GM19035 (cell line): ENCODE measurements around the gene NIN.
"Not testable (repeated sequence)": the region's sequence is repeated elsewhere in the genome, so short reads cannot be mapped to it uniquely, and the experiment has no call there.

Experiments
- ATAC-seq: cut with Tn5 transposase; IDR thresholded peaks from one replicate; pipeline ENCODE4 v1.9.1; 2021; ENCODE audit not compliant: unreplicated experiment

The NIN gene

DNA sequence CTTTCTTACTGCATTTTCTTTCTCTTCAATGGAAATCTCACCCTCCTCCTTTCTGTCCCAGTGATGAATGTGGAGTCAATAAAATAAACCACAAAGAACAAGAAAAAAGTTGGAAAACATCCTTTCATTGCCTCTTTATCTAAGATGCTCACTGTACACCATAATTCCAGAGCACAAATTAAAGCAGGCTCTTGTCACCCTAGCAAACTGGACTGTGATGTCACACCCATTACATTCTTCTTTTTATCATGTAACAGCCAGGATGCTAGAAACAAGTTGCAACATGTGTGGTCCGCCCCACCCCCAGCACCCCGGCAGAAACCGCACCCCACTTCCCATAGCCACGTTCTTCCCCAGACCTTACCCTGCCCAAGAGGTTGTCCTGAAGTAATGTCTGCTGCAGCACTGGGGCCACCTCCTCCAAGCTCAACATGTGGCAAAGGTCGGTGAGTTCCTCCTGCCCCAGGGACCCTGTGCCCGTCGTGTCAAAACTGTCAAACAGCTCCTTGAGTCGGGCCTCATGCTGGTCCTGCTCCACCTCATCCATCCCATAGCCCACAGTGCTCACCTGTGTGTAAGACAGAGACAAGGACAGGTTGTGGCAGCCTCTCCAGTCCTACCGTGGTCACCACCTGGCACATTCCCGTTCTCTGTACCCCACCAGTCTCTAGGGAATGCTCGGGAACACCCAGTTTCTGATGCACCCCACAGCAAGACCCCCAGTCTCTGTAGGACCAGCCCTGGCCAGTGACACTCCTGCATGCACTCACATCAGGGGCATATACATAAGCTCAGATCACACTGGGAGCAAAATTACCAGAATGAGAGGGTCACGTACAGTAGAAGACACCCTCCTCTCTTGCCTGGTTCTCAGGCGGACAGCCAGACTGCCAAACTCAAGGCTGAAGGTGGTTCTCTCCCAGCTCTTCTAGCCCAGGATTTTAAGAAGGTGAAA is 9.2 kb downstream of the NIN start:
- ATAC-seq = no peak

DNA sequence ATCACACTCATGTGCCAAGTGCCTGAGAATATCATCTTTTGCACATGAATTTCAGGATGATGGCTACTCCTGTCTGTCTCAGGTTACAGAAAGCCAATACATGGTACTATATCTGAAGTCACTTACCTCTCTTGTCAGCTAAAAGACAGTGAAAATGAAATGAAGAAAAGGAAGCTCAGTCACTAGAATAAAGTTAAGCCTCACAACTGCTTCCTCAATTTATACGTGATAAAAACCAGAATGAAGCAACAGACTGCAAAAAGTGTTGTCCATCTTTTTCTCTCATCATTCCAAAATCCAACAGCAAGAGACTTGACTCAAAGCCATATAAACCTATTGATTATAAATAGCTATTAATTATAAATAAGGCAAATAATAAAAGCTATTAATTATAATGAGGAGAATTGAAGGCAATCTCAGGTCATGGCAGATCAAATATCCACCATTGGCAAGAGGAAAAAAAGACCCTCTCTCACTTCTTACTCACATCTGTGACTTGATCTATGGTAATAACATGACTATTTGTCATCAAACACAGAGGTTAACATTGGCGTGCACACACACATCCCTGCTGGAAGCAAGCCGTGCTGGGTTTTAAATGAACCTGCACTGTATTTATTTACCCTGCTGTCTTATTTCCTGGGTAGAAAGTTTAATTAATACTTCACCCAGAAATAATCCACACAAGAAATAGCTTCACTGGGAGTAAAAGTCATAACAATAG is 10.0 kb downstream of the NIN start:
- no peak for ATAC-seq

DNA sequence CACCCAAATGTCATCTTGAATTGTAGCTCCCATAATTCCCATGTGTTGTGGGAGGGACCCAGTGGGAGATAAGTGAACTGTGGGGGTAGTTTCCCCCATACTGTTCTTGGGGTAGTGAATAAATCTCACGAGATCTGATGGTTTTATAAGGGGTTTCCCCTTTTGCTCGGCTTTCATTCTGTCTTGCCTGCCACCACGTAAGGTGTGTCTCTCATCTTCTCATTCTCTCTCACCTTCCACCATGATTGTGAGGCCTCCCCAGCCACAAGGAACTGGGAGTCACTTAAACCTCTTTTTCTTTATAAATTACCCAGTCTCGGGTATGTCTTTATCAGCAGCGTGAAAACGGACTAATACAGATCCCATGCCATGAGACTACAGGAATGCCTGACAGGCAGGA is 11.7 kb downstream of the NIN start:
- ATAC-seq = not testable (repeated sequence)

DNA sequence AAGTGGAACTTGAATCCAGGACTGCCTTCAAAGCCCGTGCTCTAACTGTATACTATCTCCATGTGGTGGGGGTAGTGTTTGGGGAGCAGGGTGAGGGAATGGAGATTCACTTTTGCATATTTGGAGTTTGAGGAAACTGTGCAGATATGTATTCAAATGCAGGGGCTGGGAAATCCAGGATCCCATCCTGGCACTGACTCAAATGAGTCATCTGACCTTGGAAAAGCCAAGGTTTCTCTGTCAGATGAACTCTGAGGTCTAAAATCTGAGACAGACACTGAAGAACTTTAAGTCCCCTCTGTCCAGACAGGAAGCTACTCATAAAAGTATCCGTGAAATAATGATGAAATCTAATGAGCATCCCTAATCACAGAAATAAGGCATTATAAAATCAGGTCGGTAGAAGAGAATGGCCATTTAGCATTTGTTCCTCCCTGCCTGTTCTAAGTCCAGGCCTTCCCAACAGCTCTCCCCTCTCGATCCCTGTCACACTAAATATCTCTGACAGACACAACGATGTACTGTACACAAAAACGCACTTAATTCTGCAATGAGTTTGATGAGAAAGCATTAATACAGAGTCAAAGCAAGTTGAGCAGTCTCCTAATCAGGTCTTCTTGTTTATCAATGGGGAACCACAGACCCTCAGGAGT is 14.4 kb downstream of the NIN start:
- no peak for ATAC-seq

DNA sequence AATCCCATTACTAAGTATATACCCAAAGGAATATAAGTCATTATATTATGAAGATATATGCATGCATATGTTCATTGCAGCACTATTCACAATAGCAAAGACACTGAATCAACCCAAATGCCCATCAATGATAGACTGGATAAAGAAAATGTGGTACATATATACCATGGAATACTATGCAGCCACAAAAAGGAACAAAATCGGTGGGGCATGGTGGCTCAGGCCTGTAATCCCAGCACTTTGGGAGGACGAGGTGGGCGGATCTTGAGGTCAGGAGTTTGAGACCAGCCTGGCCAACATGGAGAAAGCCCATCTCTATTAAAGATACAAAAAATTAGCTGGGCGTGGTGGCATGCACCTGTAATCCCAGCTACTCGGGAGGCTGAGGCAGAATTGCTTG is 15.4 kb downstream of the NIN start:
- ATAC-seq = not testable (repeated sequence)

DNA sequence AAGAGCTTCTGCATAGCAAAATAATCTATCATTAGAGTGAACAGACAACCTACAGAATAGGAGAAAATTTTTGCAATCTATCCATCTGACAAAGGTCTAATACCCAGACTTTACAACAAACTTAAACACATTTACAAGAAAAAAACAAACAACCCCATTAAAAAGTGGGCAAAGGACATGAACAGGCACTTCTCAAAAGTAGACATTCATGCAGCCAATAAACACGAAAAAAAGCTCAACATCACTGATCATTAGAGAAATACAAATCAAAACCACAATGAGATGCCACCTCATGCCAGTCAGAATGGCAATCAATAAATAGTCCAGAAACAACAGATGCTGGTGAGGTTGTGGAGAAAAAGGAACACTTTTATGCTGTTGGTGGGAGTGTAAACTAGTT is 15.9 kb downstream of the NIN start:
- ATAC-seq = not testable (repeated sequence)

- ATAC-seq = no peak
These were observed 16.8 kb downstream of the NIN start for GRCh38 chr14:50814161-50814560.

GRCh38 chr14:50813544-50813863 is 17.5 kb downstream of the NIN start:
- peak; percentile 63 for ATAC-seq

GRCh38 chr14:50812856-50813543 is 18.0 kb downstream of the NIN start:
- ATAC-seq = peak; percentile 37

- no peak for ATAC-seq
These were observed 18.8 kb downstream of the NIN start for GRCh38 chr14:50812180-50812579.

- ATAC-seq = no peak
These were observed 22.9 kb downstream of the NIN start for GRCh38 chr14:50808053-50808452.

DNA sequence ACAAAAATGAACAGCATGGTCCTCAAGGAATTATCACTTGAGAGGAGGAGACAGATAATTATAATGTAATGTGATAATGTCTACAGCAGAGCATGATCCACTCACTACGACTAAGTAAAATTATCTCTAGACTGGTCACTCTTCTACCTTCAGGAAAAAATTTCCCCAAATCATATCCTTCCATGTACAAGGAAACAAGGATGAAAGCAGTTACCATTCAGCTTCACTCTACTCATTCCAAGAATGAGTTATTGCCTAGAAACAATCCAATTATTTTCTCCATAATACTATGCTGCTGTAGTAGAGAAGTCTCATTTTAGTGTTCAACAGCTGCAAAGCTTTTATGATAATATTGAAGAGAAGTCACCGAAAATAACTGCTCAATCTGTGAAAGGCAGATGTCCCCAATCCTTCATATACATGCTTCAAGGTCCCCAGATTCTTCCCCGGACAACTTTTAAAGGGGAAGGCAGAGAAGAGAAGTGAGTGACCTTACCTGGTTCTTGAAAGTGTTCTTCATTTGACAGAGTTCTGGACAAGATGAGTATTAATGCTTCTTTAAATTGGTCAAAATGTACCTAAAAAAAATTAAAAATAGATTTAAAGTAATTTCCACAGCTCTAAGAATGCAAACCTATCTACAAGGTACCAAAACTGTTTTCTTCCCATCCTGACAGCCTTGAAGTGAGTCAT is 24.6 kb downstream of the NIN start:
- ATAC-seq = no peak

GRCh38 chr14:50805396-50805795 is 25.6 kb downstream of the NIN start:
- no peak for ATAC-seq

GRCh38 chr14:50804181-50804721 is 26.7 kb downstream of the NIN start:
- no peak for ATAC-seq

DNA sequence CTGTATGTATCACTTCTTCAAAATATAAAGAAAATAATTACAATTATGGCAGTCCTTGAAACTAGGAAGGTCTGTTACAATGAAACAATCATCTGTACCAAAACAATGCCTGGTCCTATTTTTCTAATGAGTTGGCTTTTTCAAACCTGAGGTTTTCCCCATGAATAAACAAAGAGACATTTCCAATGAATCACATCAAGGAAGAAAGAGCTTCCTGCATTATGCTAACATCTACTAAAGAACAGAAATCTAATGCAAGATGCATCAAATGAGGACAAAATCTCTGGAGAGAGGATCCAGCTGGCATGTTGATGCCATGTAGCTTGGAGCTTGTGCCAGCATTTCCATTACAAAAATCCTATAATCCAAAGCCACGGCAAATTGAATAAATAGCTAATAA is 29.3 kb downstream of the NIN start:
- no peak for ATAC-seq

GRCh38 chr14:50800032-50800431 is 30.9 kb downstream of the NIN start:
- no peak for ATAC-seq

GRCh38 chr14:50798048-50798421 is 32.9 kb downstream of the NIN start:
- no peak for ATAC-seq

DNA sequence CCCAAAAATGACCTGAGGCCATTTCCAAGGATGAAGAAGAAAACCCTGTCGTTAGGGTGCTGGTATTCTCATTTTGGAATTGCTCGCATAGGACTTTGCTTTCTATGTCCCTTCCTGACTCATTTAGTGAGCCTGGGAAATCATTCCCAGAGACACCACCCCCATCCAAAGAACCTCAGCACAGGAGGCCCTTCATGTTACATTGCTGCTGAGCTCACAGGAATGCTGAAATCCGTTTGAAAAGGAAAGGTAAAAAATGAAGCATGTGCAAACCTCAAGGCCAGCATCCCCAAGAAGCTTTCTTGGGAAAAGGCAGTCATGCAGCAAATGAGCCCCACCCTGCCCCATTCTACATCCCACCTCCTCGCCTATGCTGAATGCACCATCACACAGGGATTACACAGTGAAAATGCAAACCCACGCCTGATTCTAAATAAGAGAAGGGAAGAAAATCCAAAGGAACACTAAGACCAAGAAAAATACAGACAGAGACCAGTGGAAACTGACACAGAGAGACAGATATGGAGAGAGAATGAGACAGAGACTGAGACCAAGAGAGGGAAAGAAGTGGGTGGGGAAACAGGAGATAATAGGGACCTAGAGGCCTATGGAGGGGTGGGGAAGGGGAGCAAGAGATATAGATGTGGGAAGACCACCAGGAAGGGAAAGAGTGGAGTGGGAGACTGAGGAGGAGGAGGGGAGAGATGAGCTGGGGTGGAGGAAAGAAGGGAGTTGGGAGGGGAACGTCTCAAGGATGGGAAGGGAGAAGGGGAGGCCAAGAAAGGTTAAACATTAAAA is 33.5 kb downstream of the NIN start:
- ATAC-seq = no peak

GRCh38 chr14:50796390-50796789 is 34.6 kb downstream of the NIN start:
- ATAC-seq = no peak

GRCh38 chr14:50795909-50796308 is 35.1 kb downstream of the NIN start:
- no peak for ATAC-seq
